ENCODE measurements around the gene ZCCHC2. TPM values are rescaled to one million over a fixed set of nuclear protein-coding genes. Genes with fewer than 3 reads are reported as not detected.

ZCCHC2 gene
- total and polyA plus RNA-seq, 2 of the 4 experiments (the other 2 are of a cell fraction): 3.2 to 3.6 TPM

- no peak overlapping the region for H4K91ac ChIP-seq (ENCODE audit: insufficient read depth, low read depth, low read length)
- H3K4me1 ChIP-seq (ENCODE audit: control insufficient read depth, insufficient read depth, low read length): no peaks in the 10 kb centered on the region; the same call in 1 of the 2 replicates
- no peak overlapping the region for H2BK120ac ChIP-seq (ENCODE audit: low read depth, low read length)
- H3K4me3 ChIP-seq (ENCODE audit: insufficient read depth, low read depth, low read length): no peak overlapping the region
- H4K5ac ChIP-seq (ENCODE audit: low read depth, low read length): no peak overlapping the region
- H3K9me3 ChIP-seq (ENCODE audit: control insufficient read depth, insufficient read depth, low read length): no peaks in the 10 kb centered on the region
- DNase-seq: no peak
- dilution Hi-C loops (cut with HindIII; ENCODE audit: low sequenced_read_pairs, unreplicated experiment) (no loop called here), intact Hi-C loops (cut with micrococcal nuclease) (no loop called here), in situ Hi-C loops (cut with MboI; ENCODE audit: low sequenced_read_pairs) (no loop called here)
- H2AK5ac ChIP-seq (ENCODE audit: low read depth, low read length): no peak overlapping the region
- no peak overlapping the region for H3K23ac ChIP-seq (ENCODE audit: low read depth, low read length)
- no peak for ATAC-seq (ENCODE audit: low read depth)
- ChIA-PET CTCF (no interaction called here), POLR2A (ENCODE audit: unreplicated experiment) (no interaction called here)
- no peaks in the 10 kb centered on the region for H3K9me1 ChIP-seq (ENCODE audit: insufficient read depth, low read length)
- no peak overlapping the region for H4K8ac ChIP-seq (ENCODE audit: low read depth in 2 of 2, low read length in 2 of 2)
- no peak overlapping the region for H2AK9ac ChIP-seq (replicated peaks; ENCODE audit: low read depth, low read length, poor library complexity)
- TF ChIP-seq POLR2A (IDR thresholded peaks at IDR 0.05; ENCODE audit: low read depth, low read length) (no peak), ELK1 (IDR thresholded peaks at IDR 0.05; ENCODE audit: borderline replicate concordance, low read depth, low read length) (no peak), MAZ (IDR thresholded peaks at IDR 0.05; ENCODE audit: borderline replicate concordance, low read depth, low read length) (no peak), MAFK (IDR thresholded peaks at IDR 0.05; ENCODE audit: low read depth, low read length) (no peak), FOS (IDR thresholded peaks at IDR 0.05; ENCODE audit: low read depth, low read length) (no peak), BHLHE40 (IDR thresholded peaks at IDR 0.05; ENCODE audit: low read depth, low read length) (no peak), CHD1 (IDR thresholded peaks at IDR 0.05; ENCODE audit: low read depth, low read length) (no peak), SMC3 (IDR thresholded peaks at IDR 0.05; ENCODE audit: low read depth, low read length) (no peak), CEBPB (IDR thresholded peaks at IDR 0.05; ENCODE audit: low read depth, low read length) (no peak), RCOR1 (IDR thresholded peaks at IDR 0.05; ENCODE audit: insufficient replicate concordance, low read length) (no peak), RFX5 (IDR thresholded peaks at IDR 0.05; ENCODE audit: low read depth, low read length) (no peak), MXI1 (IDR thresholded peaks at IDR 0.05; ENCODE audit: borderline replicate concordance, low read depth, low read length) (no peak), NFE2L2 (IDR thresholded peaks at IDR 0.05; ENCODE audit: low read depth, low read length) (no peak)
- TF ChIP-seq, protein P1, sequence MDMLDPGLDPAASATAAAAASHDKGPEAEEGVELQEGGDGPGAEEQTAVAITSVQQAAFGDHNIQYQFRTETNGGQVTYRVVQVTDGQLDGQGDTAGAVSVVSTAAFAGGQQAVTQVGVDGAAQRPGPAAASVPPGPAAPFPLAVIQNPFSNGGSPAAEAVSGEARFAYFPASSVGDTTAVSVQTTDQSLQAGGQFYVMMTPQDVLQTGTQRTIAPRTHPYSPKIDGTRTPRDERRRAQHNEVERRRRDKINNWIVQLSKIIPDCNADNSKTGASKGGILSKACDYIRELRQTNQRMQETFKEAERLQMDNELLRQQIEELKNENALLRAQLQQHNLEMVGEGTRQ (IDR thresholded peaks at IDR 0.05; ENCODE audit: low read depth, low read length): no peak
- H3K56ac ChIP-seq (ENCODE audit: extremely low read depth, insufficient read depth, low read length): no peak overlapping the region
- no peaks in the 10 kb centered on the region for H4K20me1 ChIP-seq (ENCODE audit: insufficient read depth, low read length)
- H2BK5ac ChIP-seq (ENCODE audit: low read depth, low read length, poor library complexity, severe bottlenecking): no peak overlapping the region
- no peak overlapping the region for H2BK20ac ChIP-seq (ENCODE audit: low read depth, low read length)
- no peak overlapping the region for H3K27ac ChIP-seq (ENCODE audit: insufficient read depth, low read length)
- WGBS, 2 experiments (ENCODE audit: extremely low coverage in 2 of 2, insufficient read length in 1 of 2): no CpG with 5 or more reads among the region's 4 CpGs
- no peak overlapping the region for H2AFZ ChIP-seq (replicated peaks; ENCODE audit: low read length, poor library complexity)
- H3K4me2 ChIP-seq (ENCODE audit: low read depth, low read length): no peak overlapping the region
- H3K4ac ChIP-seq (ENCODE audit: low read depth, low read length): no peak overlapping the region
- no peaks in the 10 kb centered on the region for H3K79me1 ChIP-seq (ENCODE audit: low read depth in 1 of 2, low read length in 2 of 2)
- H3K36me3 ChIP-seq (ENCODE audit: control insufficient read depth, insufficient read depth, low read length): no peaks in the 10 kb centered on the region
- no peak overlapping the region for H3K14ac ChIP-seq (replicated peaks; ENCODE audit: low read depth, low read length)
- H3K9ac ChIP-seq (ENCODE audit: low read depth, low read length): no peak overlapping the region
- H3K27me3 ChIP-seq (ENCODE audit: control insufficient read depth, insufficient read depth, low read length): peaks cover 46% of the 10 kb centered on the region
- H2BK15ac ChIP-seq (ENCODE audit: low read depth, low read length): no peak overlapping the region
- H3K18ac ChIP-seq (ENCODE audit: low read depth, low read length): no peak overlapping the region
- no TSS peak for BruUV-seq (replicated peaks)
Observed at GRCh38 chr18:62612776-62613175, 90.0 kb downstream of the ZCCHC2 start.

Measured in IMR-90 (cell line).